Testis (tissue), 3 donors: ENCODE measurements around the gene OR5H15. TPM values are rescaled to one million over a fixed set of nuclear protein-coding genes. Genes with fewer than 3 reads are reported as not detected.
"Not testable (repeated sequence)": the region's sequence is repeated elsewhere in the genome, so short reads cannot be mapped to it uniquely, and the experiment has no call there.

Source experiments
- DNase-seq: peaks from one replicate; pipeline ENCODE4 v3.0.0-alpha.2; 2019
- H3K27ac ChIP-seq, 2 donors: fragments of 200-600 bp; sonication (generic); one replicate each; pipeline ENCODE4 v1.5.1; 2019
- H3K27me3 ChIP-seq: fragments of 200-600 bp; sonication (generic); one replicate; pipeline ENCODE4 v1.5.1; 2019
- H3K36me3 ChIP-seq: fragments of 200-600 bp; sonication (generic); one replicate; pipeline ENCODE4 v1.5.1; 2017; ENCODE audit warnings: low read depth; ENCODE audit errors: missing control alignments
- H3K4me1 ChIP-seq: fragments of 200-600 bp; sonication (generic); one replicate; pipeline ENCODE4 v1.5.1; 2019
- H3K4me3 ChIP-seq, 2 donors: fragments of 200-600 bp; sonication (generic); one replicate each; pipeline ENCODE4 v1.5.1; 2017 to 2019
- H3K9me3 ChIP-seq: fragments of 200-600 bp; sonication (generic); one replicate; pipeline ENCODE4 v1.5.1; 2017
- CTCF ChIP-seq, 3 experiments: fragments of 450-650 bp in 2 of 3; fragments of 200-600 bp in 1 of 3; sonication (generic) in 1 of 3; IDR thresholded peaks; one replicate each; pipeline ENCODE4 v1.5.1; 2016 to 2019; ENCODE audit warnings: antibody characterized with exemption in 3 of 3, mild to moderate bottlenecking in 2 of 3, moderate library complexity in 1 of 3
- POLR2A ChIP-seq: fragments of 450-650 bp; IDR thresholded peaks from one replicate; pipeline ENCODE4 v1.6.1; 2017; ENCODE audit warnings: antibody characterized with exemption, mild to moderate bottlenecking, moderate library complexity
- WGBS, 2 donors: methylation state at CpG; one replicate each; pipeline ENCODE4 v1.1.5; 2018; 5-methylcytosine and 5-hydroxymethylcytosine counted together
- intact Hi-C: fragments of 100-400 bp; cut with DNase I; formaldehyde crosslinking; loops from one replicate; pipeline ENCODE4 v1.15.1; 2023; ENCODE audit warnings: low total_unique reads
- polyA plus RNA-seq: library from polyadenylated mRNA; stranded (reverse); fragments of 350-450 nt; fragmentation: Illumina TruSeq; extraction: RNeasy Lipid Tissue Mini Kit (QIAGEN cat#74804); gene quantifications from one replicate; pipeline ENCODE4 v1.2.3, GENCODE V29; 2014; ENCODE audit warnings: low read depth, low replicate concordance; ENCODE audit not compliant: insufficient read depth
- total RNA-seq, 2 donors: library from RNA; depleted of rRNA; stranded (reverse); fragments of >200 nt; gene quantifications; one replicate each; pipeline ENCODE4 v1.2.3, GENCODE V29; 2016

OR5H15 gene
- total and polyA plus RNA-seq, 3 donors from 2014 or later: not detected

GRCh38 chr3:98147179-98147578 is 19.3 kb upstream of the OR5H15 start, which contains the start of gene OR5H14:
TSS of gene OR5H14 (plus strand) at chr3:98147479. CDS start at chr3:98149386, 1,907 bp downstream.
- Histone ChIP-seq H3K27me3 (no peaks in the 10 kb centered on the region), H3K9me3 (no peaks in the 10 kb centered on the region), H3K27ac (no peak within 1 kb of the TSS), H3K36me3 (no peaks in the 10 kb centered on the region), H3K4me1 (no peaks in the 10 kb centered on the region), H3K4me3 (no peak within 1 kb of the TSS)
- no peak for DNase-seq
- WGBS, 2 donors: 67 to 72% methylated on average over 1 of the region's 1 CpG
- no peak for TF ChIP-seq CTCF (IDR thresholded peaks at IDR 0.05)
- intact Hi-C loops: no loop called here

- DNase-seq: no peak
- Histone ChIP-seq H3K27ac (no peak overlapping the region), H3K4me1 (no peaks in the 10 kb centered on the region), H3K9me3 (no peaks in the 10 kb centered on the region), H3K4me3 (no peak overlapping the region), H3K27me3 (no peaks in the 10 kb centered on the region), H3K36me3 (no peaks in the 10 kb centered on the region)
- WGBS, 2 donors: 59 to 73% methylated on average over 3 of the region's 3 CpGs
- intact Hi-C loops: no loop called here
- TF ChIP-seq CTCF (IDR thresholded peaks at IDR 0.05): no peak
- no peak for TF ChIP-seq POLR2A
Measured at GRCh38 chr3:98148751-98149150, 17.7 kb upstream of the OR5H15 start.

- H3K4me3 ChIP-seq, H3K4me1 ChIP-seq, H3K27ac ChIP-seq, H3K27me3 ChIP-seq, DNase-seq, H3K36me3 ChIP-seq, H3K9me3 ChIP-seq, intact Hi-C loops: not testable (repeated sequence)
- 85 to 86% methylated on average over 4 of the region's 4 CpGs for WGBS, 2 donors
Measured at GRCh38 chr3:98149456-98149855, 17.0 kb upstream of the OR5H15 start.

- H3K4me1 ChIP-seq: no peaks in the 10 kb centered on the region
- no peaks in the 10 kb centered on the region for H3K9me3 ChIP-seq
- TF ChIP-seq POLR2A (no peak), CTCF (IDR thresholded peaks at IDR 0.05) (no peak)
- 71 to 82% methylated on average over 5 of the region's 5 CpGs for WGBS, 2 donors
- no peak for DNase-seq
- intact Hi-C loops: loop anchor here (10.0 kb wide), 1 partner anchor 64 kb away; no protein-coding TSS in a partner anchor
- H3K36me3 ChIP-seq: no peaks in the 10 kb centered on the region
- H3K27me3 ChIP-seq: no peaks in the 10 kb centered on the region
- H3K27ac ChIP-seq: no peak overlapping the region
- no peak overlapping the region for H3K4me3 ChIP-seq
Measured at GRCh38 chr3:98151241-98151640, 15.3 kb upstream of the OR5H15 start.

GRCh38 chr3:98171071-98171470 is 4.6 kb downstream of the OR5H15 start:
- Histone ChIP-seq H3K27ac (no peak overlapping the region), H3K4me1 (no peaks in the 10 kb centered on the region), H3K4me3 (no peak overlapping the region), H3K36me3 (no peaks in the 10 kb centered on the region), H3K27me3 (no peaks in the 10 kb centered on the region), H3K9me3 (no peaks in the 10 kb centered on the region)
- intact Hi-C loops: no loop called here
- TF ChIP-seq CTCF (IDR thresholded peaks at IDR 0.05): no peak
- no peak for TF ChIP-seq POLR2A
- no peak for DNase-seq
- WGBS, 2 donors: 58 to 74% methylated on average over 1 of the region's 1 CpG
